Measurements from ENCODE around the gene ZNF263.

The ZNF263 gene

DNA sequence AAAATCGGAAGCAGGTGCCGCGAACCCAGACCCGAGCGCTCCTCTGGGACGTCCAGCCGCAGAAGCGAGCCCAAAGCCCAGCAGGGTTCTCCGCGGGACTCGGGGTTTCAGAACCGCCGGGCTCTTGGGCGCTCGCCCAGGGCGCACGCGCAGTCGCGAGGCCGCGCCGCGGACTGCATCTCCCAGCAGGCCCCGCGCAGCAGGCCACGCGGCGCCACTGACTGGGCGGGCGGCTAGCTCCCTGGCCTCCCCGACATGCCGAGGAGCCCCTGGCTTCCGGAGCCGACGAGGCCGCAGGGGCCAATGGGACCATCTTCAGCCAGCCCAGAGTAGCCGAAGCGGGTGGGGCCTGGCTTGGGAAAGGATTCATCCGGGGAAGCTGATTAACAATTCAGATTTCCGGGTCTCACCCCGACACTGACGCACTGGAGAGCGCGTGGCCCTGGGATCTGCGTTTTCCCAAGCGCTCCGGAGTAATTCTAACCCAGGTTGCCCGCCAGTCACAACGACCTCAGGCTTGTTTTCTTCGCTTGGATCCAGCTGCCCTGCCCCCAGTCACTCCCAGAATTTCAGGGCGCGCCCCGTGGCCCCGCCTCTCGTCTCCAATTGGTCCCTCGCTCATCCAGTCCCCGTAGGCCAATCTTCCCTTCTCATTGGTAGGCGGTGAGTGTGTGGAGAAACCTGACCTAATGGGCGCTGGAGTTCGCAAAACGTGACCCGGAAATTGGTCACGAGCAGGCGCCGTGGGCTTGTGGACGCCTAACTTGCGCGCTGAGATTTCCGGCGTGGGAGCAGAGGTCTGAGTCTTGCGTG lies at the start of gene ZNF263:
Gene ZNF263, plus strand, starts transcription at position 762 of the 813 bp plus-strand sequence. CDS start 328 bp downstream, outside the sequence.
- DNase-seq (ENCODE audit: low read depth) = peak; percentile 91

DNA sequence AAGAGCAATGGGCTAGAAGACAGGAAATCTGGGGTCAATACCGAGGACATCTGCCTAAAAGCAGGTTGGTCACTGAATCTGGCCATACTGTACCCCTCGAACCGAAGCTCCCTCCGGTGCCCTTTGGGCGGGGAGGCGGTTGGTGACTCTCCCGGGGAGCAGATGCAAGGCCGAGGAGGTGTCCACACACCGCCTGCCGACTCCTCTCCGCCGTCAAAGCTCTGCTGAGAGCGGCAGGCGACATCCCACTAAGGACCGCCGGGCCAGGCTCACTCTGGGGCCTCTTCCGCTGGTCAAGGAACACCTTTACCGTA lies 48.8 kb upstream of the ZNF263 start:
- no peak for DNase-seq (ENCODE audit: low read depth)

DNA sequence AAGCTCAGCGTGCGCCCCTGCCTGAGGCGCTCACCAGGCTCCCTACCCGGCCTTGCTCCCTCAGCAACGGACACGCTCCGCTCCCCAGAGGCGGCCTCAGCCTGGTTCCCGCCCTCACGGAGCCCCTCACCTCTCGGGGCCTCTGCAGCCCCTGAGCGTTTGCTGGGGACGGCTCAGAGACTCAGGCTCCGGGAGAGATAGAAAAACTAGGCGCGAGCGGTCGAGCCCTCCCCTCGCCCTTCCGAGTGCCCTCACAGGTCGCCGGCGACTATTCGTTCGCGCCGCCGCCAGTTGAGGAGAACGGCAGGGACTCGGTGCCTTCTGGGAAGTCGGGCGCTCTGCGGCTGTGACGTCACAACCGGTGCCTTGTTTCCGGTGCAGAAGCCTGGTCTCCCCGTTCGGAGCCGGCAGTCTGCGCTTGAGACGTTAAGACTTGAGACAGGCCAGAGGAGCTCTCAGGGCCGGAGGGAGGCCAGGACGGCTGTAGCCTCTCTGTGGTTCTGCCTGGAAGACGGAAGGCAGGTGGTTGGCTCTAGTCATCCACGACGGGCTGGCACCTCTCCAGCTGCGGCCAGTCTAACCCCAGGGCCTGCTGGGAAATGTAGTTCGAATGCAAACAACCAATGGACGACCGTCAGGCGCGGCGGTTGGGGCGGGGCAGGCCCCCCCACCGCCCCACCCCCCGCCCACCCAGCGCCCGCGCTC lies 48.3 kb upstream of the ZNF263 start, which contains the start of gene ZNF200:
Gene ZNF200, minus strand, starts transcription at position 302 of the 705 bp plus-strand sequence. CDS start 1,403 bp downstream, outside the sequence.
- DNase-seq (ENCODE audit: low read depth) = peak; percentile 90

DNA sequence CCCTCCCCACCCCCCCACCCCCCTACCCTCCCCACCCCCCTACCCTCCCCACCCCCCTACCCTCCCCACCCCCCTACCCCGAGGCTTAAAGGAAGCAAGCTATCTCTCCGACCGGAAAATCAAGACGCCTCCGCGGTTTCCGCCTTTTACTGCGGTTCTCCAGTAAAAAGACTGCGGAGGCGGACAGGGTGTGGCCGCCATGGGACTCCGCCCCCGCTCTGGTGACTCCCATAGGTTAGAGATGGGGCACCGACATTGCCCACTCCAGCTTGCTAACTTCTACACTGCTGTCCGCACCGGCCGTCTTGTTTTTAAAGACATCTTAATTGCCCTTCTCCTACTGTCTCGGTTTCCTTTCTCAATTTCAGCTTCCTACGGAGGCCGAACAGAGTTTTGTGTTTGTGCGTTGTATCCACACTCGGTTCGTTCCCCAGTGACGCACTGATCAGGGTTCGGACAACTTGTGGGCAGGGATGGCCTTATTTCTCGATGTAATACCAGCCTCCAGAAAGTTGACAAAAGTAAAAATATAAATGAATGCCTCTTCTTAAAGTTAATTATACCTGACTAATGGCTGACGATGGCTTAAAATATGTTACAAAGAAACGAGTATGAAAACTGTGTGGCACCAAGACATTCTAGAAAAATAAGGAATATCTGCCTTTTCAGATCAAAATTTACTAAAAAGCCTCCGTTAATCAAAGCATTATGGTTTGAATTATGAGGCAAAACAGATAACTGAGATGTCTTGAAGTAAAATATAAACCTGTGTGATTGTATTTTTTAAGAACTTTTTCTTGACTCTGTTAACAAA lies 47.2 kb upstream of the ZNF263 start:
- DNase-seq (ENCODE audit: low read depth) = peak; percentile 50

DNA sequence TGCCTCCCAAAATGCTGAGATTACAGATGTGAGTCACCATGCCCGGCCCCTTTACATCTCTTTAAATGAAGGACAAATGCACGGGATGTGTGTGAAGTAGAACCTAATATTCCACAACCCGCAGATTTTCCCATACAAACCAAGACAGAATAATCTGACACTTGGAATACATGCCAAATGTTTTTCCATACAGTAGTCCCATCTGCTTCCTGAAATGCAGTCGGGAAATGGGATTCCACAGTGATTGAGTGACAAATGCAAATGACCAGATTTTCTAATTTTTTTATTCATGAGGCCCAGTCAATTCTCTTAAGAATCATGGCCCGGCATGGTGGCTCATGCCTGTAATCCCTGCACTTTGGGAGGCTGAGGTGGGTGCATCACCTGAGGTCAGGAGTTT lies 41.5 kb upstream of the ZNF263 start:
- DNase-seq (ENCODE audit: low read depth) = no peak

DNA sequence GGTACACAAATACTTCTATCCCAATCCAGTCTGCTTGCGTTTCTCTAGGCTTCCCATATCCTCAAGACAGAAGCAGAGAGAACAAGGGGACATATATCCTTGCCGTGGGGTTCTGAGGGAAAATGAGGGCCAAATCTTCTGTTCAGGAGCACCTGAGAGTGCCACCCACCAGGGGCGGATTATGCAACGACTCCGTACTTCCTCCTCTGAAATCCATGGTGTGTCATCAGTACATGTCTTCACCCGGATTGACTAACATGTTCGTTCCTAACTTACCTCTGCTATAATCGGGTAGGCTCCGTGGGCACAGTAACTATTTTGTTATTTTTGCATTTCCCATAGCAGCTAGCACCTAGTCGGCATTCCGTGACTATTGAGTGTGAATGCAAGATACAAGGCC lies 40.6 kb upstream of the ZNF263 start:
- no peak for DNase-seq (ENCODE audit: low read depth)

DNA sequence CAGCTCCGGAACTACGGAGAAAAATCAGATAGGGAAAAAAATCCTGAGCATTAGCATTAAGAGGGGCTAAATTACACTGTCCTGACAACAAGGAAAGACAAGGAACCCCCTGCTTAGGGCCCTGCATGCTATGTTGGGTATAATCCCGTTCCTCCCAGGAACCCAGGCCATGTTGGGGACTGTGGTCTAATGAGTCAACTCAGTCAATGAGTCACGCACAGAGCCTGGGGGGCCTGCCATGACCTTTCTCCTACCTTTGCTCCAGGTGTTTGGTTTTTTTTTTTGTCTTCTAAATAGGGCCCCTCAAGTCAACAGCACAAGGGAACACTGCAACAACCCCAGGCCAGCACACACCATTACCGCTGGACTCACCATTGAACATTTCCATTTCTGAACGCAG lies 39.4 kb upstream of the ZNF263 start:
- no peak for DNase-seq (ENCODE audit: low read depth)

DNA sequence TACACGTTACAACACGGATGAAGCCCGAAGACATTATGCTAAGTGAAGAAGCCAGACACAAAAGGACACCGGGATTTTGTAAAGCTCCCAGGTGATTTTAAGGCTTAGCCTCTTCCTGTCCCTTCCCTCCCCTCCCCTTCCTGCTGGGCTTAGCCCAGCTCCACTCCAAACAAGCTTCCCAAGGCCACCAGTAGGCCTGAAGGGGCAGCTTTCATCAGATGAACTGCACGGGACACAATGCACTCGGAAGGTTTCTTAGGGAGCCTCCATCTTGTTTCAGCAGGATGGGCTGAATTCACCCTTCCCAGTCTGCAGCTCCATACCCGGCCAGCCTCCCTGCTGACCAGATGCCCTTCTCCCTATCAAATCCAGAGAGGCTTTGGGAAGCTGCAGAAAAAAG lies 37.3 kb upstream of the ZNF263 start:
- DNase-seq (ENCODE audit: low read depth) = no peak

DNA sequence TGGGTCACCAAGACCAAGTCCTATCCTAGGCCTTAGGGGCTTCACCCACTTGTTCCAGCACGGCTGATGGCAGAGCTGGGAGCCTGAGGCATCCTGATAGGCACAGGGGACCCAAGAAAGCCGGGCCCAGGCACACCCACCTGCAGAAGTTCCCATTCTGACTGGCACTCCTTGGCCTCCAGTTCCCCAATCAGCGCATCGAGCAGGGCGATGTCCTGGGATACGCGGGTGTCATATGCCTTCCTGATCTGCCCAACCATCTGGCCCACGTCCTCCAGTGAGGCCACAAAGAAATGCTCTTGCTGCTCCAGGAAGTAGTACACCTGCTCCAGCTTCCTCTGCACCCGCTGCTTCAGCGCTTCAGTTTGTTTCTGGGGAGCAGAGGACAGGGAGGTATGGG lies 36.4 kb upstream of the ZNF263 start:
- no peak for DNase-seq (ENCODE audit: low read depth)

DNA sequence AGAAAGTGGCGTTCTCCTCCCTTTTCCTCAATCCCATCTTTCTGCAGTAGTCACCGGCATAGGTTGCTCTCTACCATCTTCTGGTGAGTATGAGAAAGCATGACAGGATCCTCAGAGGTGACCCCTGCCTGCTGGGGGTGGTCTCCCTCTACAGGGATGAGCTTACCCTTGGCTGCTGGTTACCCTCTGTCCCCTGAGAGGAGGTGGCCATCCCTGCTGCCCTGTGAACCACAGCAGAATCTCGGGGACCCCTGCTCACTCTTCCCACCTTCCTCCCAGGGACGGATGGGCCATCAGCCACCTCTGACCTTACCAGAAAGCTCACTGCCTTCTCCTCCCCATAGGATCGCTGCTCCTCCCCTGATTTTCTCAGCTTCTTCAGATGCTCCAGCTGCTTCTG lies 34.7 kb upstream of the ZNF263 start:
- no peak for DNase-seq (ENCODE audit: low read depth)

DNA sequence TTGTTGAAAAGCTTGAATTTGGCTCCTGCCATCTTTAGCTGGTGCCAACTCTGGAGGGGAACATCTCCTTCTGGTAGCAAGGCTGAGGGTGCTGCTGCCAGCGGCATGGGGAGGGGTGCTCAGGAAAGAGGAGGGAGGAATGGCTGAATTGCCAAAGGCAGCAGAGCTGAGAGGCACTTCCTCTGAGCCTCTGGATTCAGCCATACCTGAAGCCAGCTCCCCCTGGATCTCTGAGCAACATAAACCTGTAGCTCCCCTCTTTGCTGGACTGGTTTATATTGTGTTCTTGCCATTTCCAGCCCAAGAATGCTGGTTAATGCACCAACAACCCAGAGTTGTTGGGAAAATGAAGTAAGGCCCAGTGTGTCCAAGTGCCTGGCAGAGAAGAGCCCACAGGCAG lies 34.3 kb upstream of the ZNF263 start:
- DNase-seq (ENCODE audit: low read depth) = no peak

DNA sequence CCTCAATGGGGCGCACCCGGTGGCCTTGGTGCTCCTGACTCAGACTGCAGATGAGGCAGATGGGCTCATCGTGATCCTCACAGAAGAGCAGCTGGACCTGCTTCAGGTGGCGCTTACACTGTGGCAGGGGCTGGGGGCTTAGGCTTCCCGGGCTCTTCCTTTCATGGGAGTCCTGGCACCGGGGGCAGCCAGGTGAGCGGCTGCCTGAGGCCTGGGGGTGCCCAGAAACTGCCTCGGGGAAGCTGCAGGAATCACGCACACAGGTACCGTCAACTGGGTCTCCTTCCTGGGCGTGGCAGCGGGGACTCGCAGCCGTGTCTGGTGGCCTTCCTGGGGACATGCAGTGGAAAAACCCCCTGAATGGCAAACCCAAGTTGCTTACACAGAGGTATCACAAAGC lies 33.8 kb upstream of the ZNF263 start:
- no peak for DNase-seq (ENCODE audit: low read depth)

DNA sequence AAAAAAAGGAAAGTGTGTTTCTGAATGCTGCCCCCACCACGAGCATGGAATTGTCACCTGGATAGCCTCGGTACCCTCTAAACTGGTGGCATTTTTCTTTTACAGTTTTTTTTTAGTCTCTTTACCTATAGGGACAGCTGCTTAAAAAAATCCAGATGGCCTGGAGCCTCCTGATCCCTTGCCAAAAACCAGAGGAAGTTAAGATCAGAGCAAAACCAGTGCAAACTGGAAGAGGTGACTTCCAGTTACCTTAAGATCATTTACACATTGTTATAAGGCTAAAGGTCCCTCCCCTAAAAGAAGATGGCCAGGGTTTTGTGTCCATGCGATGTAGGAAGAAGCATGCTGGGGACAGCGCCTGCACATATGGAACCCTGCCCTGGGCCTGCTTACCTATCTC lies 30.3 kb upstream of the ZNF263 start:
- DNase-seq (ENCODE audit: low read depth) = no peak

DNA sequence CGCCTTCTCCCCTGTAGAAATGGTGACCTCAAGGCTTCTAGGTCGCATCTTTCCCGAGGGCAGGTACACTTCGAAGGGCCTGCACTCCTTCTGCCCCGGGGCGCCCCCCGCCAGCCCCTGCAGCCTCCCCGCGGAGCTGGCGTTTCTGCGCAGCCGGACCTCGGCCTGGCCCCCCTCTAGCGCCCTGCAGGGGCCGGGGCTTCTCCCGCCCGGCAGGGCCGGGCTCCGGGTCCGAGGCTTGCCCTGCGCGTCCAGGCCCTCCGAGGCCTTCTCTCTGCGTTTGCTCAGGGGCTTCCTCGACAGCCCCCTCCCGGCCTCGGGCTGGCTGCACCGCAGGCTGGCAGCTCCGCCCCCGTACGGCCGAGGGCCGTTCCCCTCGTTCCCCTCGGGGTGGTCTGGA lies 29.0 kb upstream of the ZNF263 start:
- DNase-seq (ENCODE audit: low read depth) = no peak

DNA sequence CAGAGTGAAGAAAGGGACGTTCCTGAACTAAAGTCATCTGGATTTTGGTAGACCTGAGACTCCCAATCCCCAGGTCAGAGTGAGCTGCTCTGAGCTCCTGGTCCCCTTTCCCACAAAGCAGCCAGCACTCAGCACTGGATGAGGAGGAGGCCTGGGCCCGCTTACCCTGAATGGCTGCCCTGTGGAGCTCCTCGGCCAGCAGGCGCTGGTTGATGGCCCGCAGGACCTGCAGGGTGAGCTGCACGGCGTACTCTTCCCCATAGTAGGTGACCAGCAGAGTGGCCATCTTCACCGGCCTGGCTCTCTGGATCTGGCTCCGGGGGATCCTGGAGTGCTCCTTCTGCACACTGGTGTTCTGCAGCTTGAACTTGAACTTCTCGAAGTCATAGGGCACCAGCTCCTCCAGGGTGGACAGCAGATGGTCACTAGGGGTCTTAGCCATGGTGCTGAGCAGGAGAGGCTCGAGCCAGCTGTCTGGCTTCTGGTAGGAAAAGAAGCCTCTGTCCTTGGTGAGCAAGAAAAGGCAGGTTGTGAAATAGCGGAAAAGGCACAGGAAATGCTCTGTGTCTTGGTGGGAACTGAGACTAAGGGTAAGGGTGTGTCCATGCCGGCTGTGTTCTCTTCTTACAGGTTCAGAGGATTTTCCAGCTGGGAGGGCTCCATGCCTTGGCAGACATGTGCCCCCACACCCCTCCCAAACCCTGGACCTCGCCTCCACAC lies 27.0 kb upstream of the ZNF263 start, which contains the start of gene MEFV:
Gene MEFV, minus strand, starts transcription at position 488 of the 720 bp plus-strand sequence. Its CDS starts 46 bp downstream, at position 442.
- no peak for DNase-seq (ENCODE audit: low read depth)

DNA sequence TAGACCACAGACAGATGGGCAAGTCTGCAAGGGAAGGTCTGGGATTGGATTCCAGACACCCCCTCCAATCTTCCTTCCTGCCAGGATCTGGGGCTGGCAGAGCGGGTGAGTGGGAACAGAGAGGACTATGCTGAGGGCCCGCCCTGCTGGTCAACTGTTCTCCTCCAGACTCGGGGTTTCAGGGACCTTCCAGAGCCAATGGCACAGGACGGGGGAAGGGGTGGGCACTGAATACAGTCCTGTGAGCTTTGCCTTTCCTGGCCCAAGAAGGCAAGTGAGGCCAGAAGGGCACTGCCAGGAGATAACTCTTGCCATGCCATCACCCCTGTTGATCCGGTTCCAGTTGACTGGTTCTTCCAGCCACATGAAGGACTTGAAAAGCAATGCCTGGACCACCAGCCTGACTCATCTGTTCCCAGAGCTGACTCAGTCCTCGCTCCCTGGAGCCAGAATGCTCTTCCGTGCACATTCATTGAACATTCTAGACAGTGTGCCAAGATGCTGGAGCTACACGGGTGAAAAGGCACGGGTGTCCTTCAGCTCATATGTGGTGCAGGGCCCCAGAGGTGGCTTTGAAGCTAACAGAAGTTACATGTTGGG lies 26.3 kb upstream of the ZNF263 start:
- DNase-seq (ENCODE audit: low read depth) = no peak

DNA sequence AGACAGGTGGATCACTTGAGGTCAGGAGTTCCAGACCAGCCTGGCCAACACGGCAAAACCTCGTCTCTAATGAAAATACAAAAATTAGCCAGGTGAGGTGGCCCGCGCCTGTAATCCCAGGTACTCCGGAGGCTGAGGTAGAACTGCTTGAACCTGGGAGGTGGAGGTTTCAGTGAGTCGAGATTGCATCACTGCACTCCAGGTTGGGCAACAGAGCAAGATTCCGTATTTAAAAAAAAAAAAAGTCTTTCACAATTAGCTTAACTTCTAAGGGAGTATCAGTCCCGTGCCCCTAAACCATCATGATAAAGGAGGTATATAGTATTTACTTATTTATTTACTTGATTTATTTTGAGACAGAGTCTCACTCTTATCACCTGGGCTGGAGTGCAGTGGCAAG lies 23.5 kb upstream of the ZNF263 start:
- no peak for DNase-seq (ENCODE audit: low read depth)

DNA sequence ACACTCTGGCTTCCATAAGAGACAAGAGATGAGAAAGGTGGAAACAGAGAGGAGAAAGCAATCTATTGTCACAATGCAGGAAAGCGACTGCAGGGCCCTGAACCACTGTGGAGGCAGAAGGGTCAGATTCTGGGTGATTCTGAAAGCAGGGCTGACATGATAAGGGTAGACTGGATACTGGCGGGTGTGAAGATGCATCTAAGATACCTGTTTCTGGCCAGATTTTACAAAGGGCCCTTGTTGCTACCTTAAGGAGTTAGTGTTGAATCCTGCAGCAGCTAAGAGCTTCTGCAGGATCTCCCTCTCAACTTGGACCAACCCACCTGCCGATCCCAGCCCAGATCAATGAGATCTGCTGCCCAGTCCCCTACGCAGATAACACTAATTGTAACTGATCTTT lies 20.8 kb upstream of the ZNF263 start:
- DNase-seq (ENCODE audit: low read depth) = no peak

DNA sequence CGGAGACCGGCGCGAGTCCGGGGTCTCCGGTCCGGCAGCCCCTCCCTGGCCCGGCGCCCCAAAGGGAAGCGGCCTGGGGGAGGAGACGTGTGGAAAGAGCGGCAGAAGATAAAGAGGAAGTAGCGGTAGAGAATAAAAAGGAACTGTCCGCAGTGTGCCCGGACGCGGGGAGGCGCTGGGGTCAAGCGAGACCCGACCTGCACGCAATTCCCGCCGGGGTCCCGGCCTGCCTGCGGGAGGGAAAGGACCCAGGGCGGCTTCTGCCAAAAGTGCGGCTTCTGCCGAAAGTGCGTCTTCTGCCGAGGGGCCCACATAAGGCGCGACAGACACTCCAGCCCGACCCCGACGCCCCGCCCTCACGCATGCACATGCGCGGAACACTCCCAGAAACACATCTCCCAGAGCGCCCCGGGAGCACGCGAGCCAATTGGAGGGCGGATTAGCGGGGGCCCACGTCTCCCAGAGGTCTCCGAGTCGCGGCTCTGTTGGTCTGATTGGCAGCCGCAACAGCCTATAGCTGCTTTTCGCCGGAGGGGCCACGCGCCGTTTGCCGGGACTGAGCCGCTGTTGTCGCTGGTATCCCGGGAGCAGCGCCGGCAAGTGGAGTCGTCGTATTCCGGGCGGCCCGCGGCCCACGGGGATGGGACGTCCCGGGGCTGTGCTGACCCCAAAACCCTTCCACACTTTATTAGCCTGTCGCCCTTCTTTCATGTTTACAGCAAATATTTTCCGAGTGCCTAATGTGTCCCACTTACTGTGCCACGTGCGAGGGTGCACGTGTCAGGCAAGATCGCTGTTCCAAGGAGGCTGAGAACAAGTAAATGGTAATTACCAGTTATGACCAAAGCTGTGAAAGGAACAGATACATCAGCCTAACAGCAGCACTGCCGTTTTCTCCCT lies 18.9 kb upstream of the ZNF263 start:
- DNase-seq (ENCODE audit: low read depth) = peak; percentile 98

DNA sequence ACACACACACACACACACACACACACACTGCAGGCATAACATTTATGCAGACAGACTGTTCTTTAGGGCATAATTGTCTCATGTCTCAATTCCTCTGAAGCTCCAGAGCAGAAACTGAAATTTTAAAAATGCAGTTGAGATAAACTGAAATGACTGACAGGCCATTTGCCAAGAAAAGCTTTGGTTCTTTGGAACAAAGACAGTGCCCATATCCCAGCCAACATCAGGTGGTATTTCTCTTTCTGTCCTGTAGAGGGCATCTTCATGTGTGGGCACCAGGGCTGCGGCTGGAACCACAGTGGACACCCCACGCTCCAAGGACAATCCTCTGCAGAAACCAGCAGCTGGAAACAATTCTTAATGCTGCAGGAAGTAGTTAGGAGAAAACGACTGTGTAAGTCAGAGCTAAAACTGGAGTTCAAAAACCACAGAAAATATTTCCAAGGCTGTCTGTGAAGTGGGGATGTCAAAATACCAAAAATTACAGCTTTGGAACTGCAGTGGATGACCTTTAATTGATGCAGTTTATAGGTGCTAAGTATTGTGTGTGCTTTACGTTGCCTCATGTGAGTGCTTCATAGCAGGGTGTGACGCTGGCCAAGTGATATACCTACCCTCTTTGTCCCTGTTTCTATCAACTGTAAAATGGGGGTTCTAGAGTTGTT lies 16.3 kb upstream of the ZNF263 start:
- no peak for DNase-seq (ENCODE audit: low read depth)
